Endothelial cell of umbilical vein (primary cell): ENCODE measurements around the gene XIRP2. TPM values are rescaled to one million over a fixed set of nuclear protein-coding genes. Genes with fewer than 3 reads are reported as not detected.

Source experiments
- BruUV-seq: library from RNA; stranded (reverse); fragments of 400-500 nt; replicated peaks from 2 replicates; lab custom pipeline; 2021; lab: Mats Ljungman, UMichigan
- CTCF ChIA-PET: fragments of 300-600, 350-600 bp; sonication (Branson Sonifier 250); formaldehyde crosslinking; loops from one replicate; lab custom pipeline; 2021; ENCODE audit warnings: antibody characterized with exemption, inconsistent platforms; lab: Charles Lee
- POLR2A ChIA-PET: fragments of 300-600, 350-600 bp; sonication (Branson Sonifier 250); formaldehyde crosslinking; loops from one replicate; lab custom pipeline; 2021; ENCODE audit warnings: antibody characterized with exemption, inconsistent platforms; lab: Charles Lee
- DNase-seq: peaks from one replicate; pipeline ENCODE4 v3.0.0-alpha.2; 2011; ENCODE audit warnings: low read depth, low spot score
- FAIRE-seq: peaks from 2 replicates; lab custom pipeline; 2011; peaks lifted over from hg19 to GRCh38; lab: Jason Lieb, UNC
- H2AFZ ChIP-seq: 2 replicates; pipeline ENCODE4 v1.6.0; 2012; ENCODE audit warnings: low read depth, low read length, control low read depth, inconsistent platforms
- H3K27ac ChIP-seq: 2 replicates; pipeline ENCODE4 v1.5.1; 2011; ENCODE audit warnings: low read depth, mild to moderate bottlenecking, control low read depth, low read length, moderate library complexity; ENCODE audit not compliant: insufficient read depth
- H3K27me3 ChIP-seq, 2 experiments: 2 replicates each; pipeline versions ENCODE4 v1.6.0 to v1.6.1; 2011; ENCODE audit warnings: low read length in 2 of 2, mixed read lengths in 1 of 2; ENCODE audit not compliant: control insufficient read depth in 2 of 2, insufficient read depth in 2 of 2
- H3K36me3 ChIP-seq, 2 experiments: 2 replicates in 1 of 2; 3 replicates in 1 of 2; pipeline ENCODE4 v1.5.1; 2011; ENCODE audit warnings: low read length in 2 of 2, mild to moderate bottlenecking in 1 of 2, moderate library complexity in 1 of 2; ENCODE audit not compliant: control insufficient read depth in 2 of 2, insufficient read depth in 2 of 2; ENCODE audit errors: extremely low read depth in 1 of 2
- H3K4me1 ChIP-seq: 3 replicates; pipeline ENCODE4 v1.5.1; 2011; ENCODE audit warnings: mild to moderate bottlenecking, low read length; ENCODE audit not compliant: control insufficient read depth, insufficient read depth; ENCODE audit errors: extremely low read depth
- H3K4me2 ChIP-seq: 2 replicates; pipeline ENCODE4 v1.6.1; 2011; ENCODE audit warnings: low read length, control low read depth, mixed read lengths; ENCODE audit not compliant: insufficient read depth
- H3K4me3 ChIP-seq, 3 experiments: fragments of 200-600 bp in 1 of 3; sonication (generic), shearing (Covaris generic) in 1 of 3; replicated peaks in 1 of 3; 2 replicates each; pipeline ENCODE4 v1.5.1; 2011 to 2016; ENCODE audit warnings: control low read depth in 3 of 3, low read length in 3 of 3, mild to moderate bottlenecking in 2 of 3, inconsistent platforms in 1 of 3, low read depth in 1 of 3, moderate library complexity in 1 of 3; ENCODE audit not compliant: insufficient read depth in 1 of 3
- H3K79me2 ChIP-seq: 2 replicates; pipeline ENCODE4 v1.6.0; 2012; ENCODE audit warnings: low read length, inconsistent platforms; ENCODE audit not compliant: control insufficient read depth, insufficient read depth
- H3K9ac ChIP-seq: replicated peaks from 2 replicates; pipeline ENCODE3; 2011; ENCODE audit warnings: low read length, control low read depth; ENCODE audit not compliant: insufficient read depth; ENCODE audit errors: extremely low read depth
- H3K9me1 ChIP-seq: replicated peaks from 3 replicates; pipeline ENCODE4 v1.6.0; 2011; ENCODE audit warnings: mild to moderate bottlenecking, low read length; ENCODE audit not compliant: control insufficient read depth, insufficient read depth; ENCODE audit errors: extremely low read depth
- H3K9me3 ChIP-seq: replicated peaks from 2 replicates; pipeline ENCODE4 v1.5.1; 2012; ENCODE audit warnings: low read length, inconsistent platforms; ENCODE audit not compliant: control insufficient read depth, insufficient read depth
- H4K20me1 ChIP-seq: replicated peaks from 2 replicates; pipeline ENCODE3; 2011; ENCODE audit warnings: mild to moderate bottlenecking, low read length; ENCODE audit not compliant: control insufficient read depth, insufficient read depth; ENCODE audit errors: extremely low read depth
- EZH2 ChIP-seq: IDR thresholded peaks from 2 replicates; pipeline ENCODE4 v1.6.1; 2012; ENCODE audit warnings: borderline replicate concordance, low read depth, mild to moderate bottlenecking, moderate library complexity, low read length, inconsistent platforms; ENCODE audit not compliant: severe bottlenecking
- JUN ChIP-seq: IDR thresholded peaks from 2 replicates; pipeline ENCODE4 v1.6.1; 2011; ENCODE audit warnings: borderline replicate concordance, low read depth; ENCODE audit not compliant: insufficient read length, insufficient read depth
- MYC ChIP-seq: IDR thresholded peaks from one replicate; pipeline ENCODE4 v1.6.1; 2011; ENCODE audit warnings: mild to moderate bottlenecking, low read depth, low read length
- POLR2A ChIP-seq: IDR thresholded peaks from 2 replicates; pipeline ENCODE4 v1.6.1; 2012; ENCODE audit warnings: low read depth, mild to moderate bottlenecking, control low read depth, low read length
- POLR2AphosphoS5 ChIP-seq: IDR thresholded peaks from 2 replicates; pipeline ENCODE4 v1.6.1; 2012; ENCODE audit warnings: low read depth, mild to moderate bottlenecking, control low read depth, low read length, moderate library complexity; ENCODE audit not compliant: insufficient read depth
- dilution Hi-C: fragments of 300-500 bp; cut with MboI; formaldehyde crosslinking; loops from one replicate; pipeline ENCODE4 v1.15.0; 2019; ENCODE audit warnings: low sequenced_read_pairs; ENCODE audit not compliant: extremely low pct_ligation_motif_present
- intact Hi-C: fragments of 100-400 bp; cut with micrococcal nuclease; formaldehyde crosslinking; loops from one replicate; pipeline ENCODE4 v1.10.0; 2022
- polyA plus RNA-seq, 4 experiments: library from polyadenylated mRNA; depleted of rRNA in 3 of 4; stranded (reverse) in 3 of 4; unstranded in 1 of 4; fragments of >200 nt; gene quantifications; 2 replicates each; pipeline versions ENCODE4 v1.2.1 to v1.2.3, GENCODE V29; 2011 to 2012; ENCODE audit warnings: missing spikeins in 1 of 4
- total RNA-seq: library from RNA; stranded (reverse); gene quantifications from 2 replicates; pipeline ENCODE4 v1.2.3, GENCODE V29; 2021

Gene XIRP2
- total and polyA plus RNA-seq, 2 donors (not counting 3 experiments of a cell fraction or from before 2014, with no cell fraction given) = 0.08 to 0.66 TPM

GRCh38 chr2:167186465-167186864, 298.2 kb downstream of the XIRP2 start:
- H3K27me3 ChIP-seq = no peaks in the 10 kb centered on the region
- FAIRE-seq (no peak), DNase-seq (no peak)
- BruUV-seq = no TSS peak
- H3K9ac ChIP-seq = no peak overlapping the region
- no peak overlapping the region for H3K27ac ChIP-seq
- no peaks in the 10 kb centered on the region for H3K79me2 ChIP-seq
- POLR2A ChIA-PET = no interaction called here
- no peak overlapping the region for H3K4me3 ChIP-seq
- TF ChIP-seq POLR2AphosphoS5 (no peak), MYC (no peak), JUN (no peak), EZH2 (no peak)
- no peaks in the 10 kb centered on the region for H3K4me1 ChIP-seq
- no peaks in the 10 kb centered on the region for H3K9me3 ChIP-seq
- intact Hi-C loops = no loop called here
- CTCF ChIA-PET = no interaction called here
- H3K36me3 ChIP-seq = no peaks in the 10 kb centered on the region
- H3K9me1 ChIP-seq = no peaks in the 10 kb centered on the region
- H2AFZ ChIP-seq = no peak overlapping the region
- no peaks in the 10 kb centered on the region for H4K20me1 ChIP-seq
- H3K4me2 ChIP-seq = no peak overlapping the region
- dilution Hi-C loops = no loop called here

DNA sequence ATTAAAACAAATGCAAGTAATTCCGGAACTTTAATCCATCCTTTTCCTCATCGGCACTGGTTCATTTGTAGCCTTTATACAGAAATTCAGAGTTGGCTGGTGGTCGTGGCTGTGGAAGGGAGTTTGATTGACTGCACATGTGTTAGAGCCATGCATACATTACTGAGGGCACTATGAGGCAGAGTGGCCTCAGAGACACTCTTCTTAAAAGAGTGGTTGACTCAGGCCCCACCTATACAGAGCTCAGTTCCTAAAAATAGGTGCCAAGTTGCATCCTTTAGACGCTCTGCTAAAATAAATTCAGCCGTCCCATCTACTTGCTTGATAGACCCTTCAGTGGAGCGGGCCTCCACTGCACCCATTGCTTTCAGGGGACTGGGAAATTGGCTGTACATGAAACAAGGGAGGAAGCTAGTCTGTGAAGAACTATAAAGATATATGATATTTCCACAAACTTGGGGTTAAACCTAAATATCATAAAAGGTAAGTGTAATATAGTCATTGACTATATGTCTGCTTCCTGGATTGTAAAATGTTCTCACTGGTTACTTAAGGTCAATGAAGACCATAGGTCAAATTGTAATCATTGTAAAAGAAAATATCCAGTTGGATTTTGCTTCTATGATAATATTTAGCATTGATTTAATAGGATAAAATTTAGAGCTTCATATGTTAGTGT, 298.9 kb downstream of the XIRP2 start:
- Histone ChIP-seq H3K36me3 (no peaks in the 10 kb centered on the region), H3K4me1 (no peaks in the 10 kb centered on the region), H2AFZ (no peak overlapping the region), H3K9me1 (no peaks in the 10 kb centered on the region), H3K9me3 (no peaks in the 10 kb centered on the region), H3K27me3 (no peaks in the 10 kb centered on the region), H4K20me1 (no peaks in the 10 kb centered on the region), H3K4me3 (no peak overlapping the region), H3K27ac (no peak overlapping the region), H3K79me2 (no peaks in the 10 kb centered on the region), H3K9ac (no peak overlapping the region), H3K4me2 (no peak overlapping the region)
- DNase-seq = no peak
- BruUV-seq = no TSS peak
- CTCF ChIA-PET = no interaction called here
- POLR2A ChIA-PET = no interaction called here
- no peak for TF ChIP-seq EZH2
- no peak for TF ChIP-seq POLR2A
- TF ChIP-seq MYC = no peak
- intact Hi-C loops = no loop called here
- FAIRE-seq = no peak
- dilution Hi-C loops = no loop called here
